Measurements from ENCODE around the gene COL11A1.

DNA sequence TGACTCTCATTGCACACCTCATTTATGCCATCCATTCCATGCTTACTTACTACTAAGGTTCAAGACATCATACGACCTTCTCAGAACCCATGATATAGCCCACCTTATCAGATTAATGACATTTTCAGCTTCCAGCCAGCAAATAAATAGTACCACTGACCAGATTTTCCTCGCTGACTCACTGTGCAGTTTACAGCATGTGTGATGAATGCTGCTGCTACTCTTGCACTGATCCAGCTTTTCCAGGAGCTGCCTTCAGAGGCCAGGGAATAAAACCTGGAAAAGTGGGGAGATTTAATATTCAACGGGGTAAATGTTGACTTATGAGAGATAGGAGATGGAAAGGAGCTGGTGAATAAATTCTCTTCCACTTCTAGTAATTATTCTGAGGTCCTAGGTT is 247.1 kb downstream of the COL11A1 start:
- TF ChIP-seq CTCF (IDR thresholded peaks at IDR 0.05) = no peak
- no peak for TF ChIP-seq POLR2A (IDR thresholded peaks at IDR 0.05)
- no peak for TF ChIP-seq EP300 (IDR thresholded peaks at IDR 0.05)
